HepG2 (cell line): ENCODE results near the gene USP15. TPM values are rescaled to one million over a fixed set of nuclear protein-coding genes. Genes with fewer than 3 reads are reported as not detected.

Experiments
- ATAC-seq: fragments of 200-7000 bp; cut with Tn5 transposase; 3 replicates; pipeline ENCODE4 v1.9.1; 2020; ENCODE audit warnings: mild to moderate bottlenecking, moderate library complexity
- BruUV-seq: library from RNA; stranded (reverse); fragments of 400-500 nt; replicated peaks from 2 replicates; lab custom pipeline; 2021; lab: Mats Ljungman, UMichigan
- CTCF ChIA-PET: fragments of 300-600 bp; formaldehyde crosslinking; extraction: SDS; loops from one replicate; lab custom pipeline; 2021; ENCODE audit warnings: low total read pairs, inconsistent platforms, low intra/inter-chr PET ratio; lab: Yijun Ruan, JAX
- POLR2A ChIA-PET: fragments of 350-600 bp; sonication (Branson Sonifier 250); formaldehyde crosslinking; loops from one replicate; lab custom pipeline; 2020; ENCODE audit warnings: antibody characterized with exemption, inconsistent platforms; lab: Yijun Ruan, JAX
- DNase-seq: peaks from one replicate; pipeline ENCODE4 v3.0.0-alpha.2; 2015; ENCODE audit warnings: low spot score
- FAIRE-seq: peaks from 3 replicates; lab custom pipeline; 2011; peaks lifted over from hg19 to GRCh38; lab: Jason Lieb, UNC
- H2AFZ ChIP-seq: one replicate; pipeline ENCODE4 v1.6.1; 2011; ENCODE audit warnings: low read length, inconsistent platforms
- H3K27ac ChIP-seq: fragments of 300-600 bp; 3 replicates; pipeline ENCODE4 v1.8.0; 2011; ENCODE audit warnings: mixed run types, mild to moderate bottlenecking, mixed read lengths, low read length, inconsistent platforms; ENCODE audit not compliant: insufficient read depth; ENCODE audit errors: extremely low read length
- H3K27me3 ChIP-seq, 2 experiments: fragments of 200-600 bp in 1 of 2; 2 replicates in 1 of 2; 3 replicates in 1 of 2; pipeline versions ENCODE4 v1.6.0 to v1.8.0; 2011; ENCODE audit warnings: low read length in 2 of 2, mild to moderate bottlenecking in 2 of 2, moderate library complexity in 2 of 2, inconsistent platforms in 1 of 2; ENCODE audit not compliant: insufficient read depth in 2 of 2, control insufficient read depth in 1 of 2
- H3K36me3 ChIP-seq, 2 experiments: fragments of 200-600 bp in 1 of 2; replicated peaks in 1 of 2; 2 replicates in 1 of 2; 3 replicates in 1 of 2; pipeline versions ENCODE4 v1.5.1 to v1.8.0; 2011; ENCODE audit warnings: low read length in 2 of 2, inconsistent platforms in 1 of 2; ENCODE audit not compliant: insufficient read depth in 2 of 2, control insufficient read depth in 1 of 2
- H3K4me1 ChIP-seq: 2 replicates; pipeline ENCODE4 v1.5.1; 2012; ENCODE audit warnings: low read length, inconsistent platforms; ENCODE audit not compliant: insufficient read depth
- H3K4me2 ChIP-seq: 2 replicates; pipeline ENCODE4 v1.6.0; 2011; ENCODE audit warnings: low read depth, low read length, inconsistent platforms
- H3K4me3 ChIP-seq, 3 experiments: fragments of 200-600 bp in 1 of 3; sonication (generic), shearing (Covaris generic) in 1 of 3; replicated peaks in 1 of 3; 2 replicates each; pipeline ENCODE4 v1.5.1; 2011 to 2016; ENCODE audit warnings: low read length in 3 of 3, inconsistent platforms in 2 of 3, low read depth in 2 of 3, mild to moderate bottlenecking in 2 of 3, control low read depth in 1 of 3, mixed read lengths in 1 of 3; ENCODE audit not compliant: insufficient read depth in 1 of 3
- H3K79me2 ChIP-seq: one replicate; pipeline ENCODE4 v1.6.1; 2011; ENCODE audit warnings: low read length, inconsistent platforms; ENCODE audit not compliant: insufficient read depth
- H3K9ac ChIP-seq: 2 replicates; pipeline ENCODE4 v1.6.0; 2011; ENCODE audit warnings: mild to moderate bottlenecking, low read depth, low read length, inconsistent platforms; ENCODE audit not compliant: insufficient read depth
- H3K9me3 ChIP-seq: 2 replicates; pipeline ENCODE4 v1.5.1; 2012; ENCODE audit warnings: mild to moderate bottlenecking, low read length
- H4K20me1 ChIP-seq: 2 replicates; pipeline ENCODE4 v1.6.0; 2011; ENCODE audit warnings: inconsistent platforms, mild to moderate bottlenecking, low read length, moderate library complexity; ENCODE audit not compliant: insufficient read depth
- EZH2 ChIP-seq: conservative IDR thresholded peaks from 2 replicates; pipeline ENCODE4 v1.6.1; 2012; ENCODE audit warnings: mild to moderate bottlenecking, low read depth, low read length, moderate library complexity
- HHEX ChIP-seq: IDR thresholded peaks from 2 replicates; pipeline ENCODE4 v1.6.1; 2016; ENCODE audit warnings: control low read depth
- IRX3 ChIP-seq: sonication (generic); formaldehyde crosslinking; IDR thresholded peaks from 2 replicates; pipeline ENCODE4 v1.8.1; 2023; ENCODE audit warnings: mild to moderate bottlenecking, low read depth, missing genetic modification reagents, borderline replicate concordance
- ISX ChIP-seq: sonication (generic); formaldehyde crosslinking; conservative IDR thresholded peaks from 2 replicates; pipeline ENCODE4 v1.5.0; 2020; ENCODE audit warnings: missing genetic modification reagents
- MAF1 ChIP-seq: sonication (generic); formaldehyde crosslinking; IDR thresholded peaks from 2 replicates; pipeline ENCODE4 v1.5.0; 2020; ENCODE audit warnings: missing genetic modification reagents, borderline replicate concordance
- MAFK ChIP-seq, 2 experiments: IDR thresholded peaks in 1 of 2; conservative IDR thresholded peaks in 1 of 2; 2 replicates each; pipeline ENCODE4 v1.6.1; 2011; ENCODE audit warnings: improper control_type of control experiment in 2 of 2, low read length in 2 of 2
- NFKB2 ChIP-seq: sonication (generic); formaldehyde crosslinking; IDR thresholded peaks from 2 replicates; pipeline ENCODE4 v1.4.0; 2020; ENCODE audit warnings: missing genetic modification reagents, borderline replicate concordance
- ZBTB26 ChIP-seq: IDR thresholded peaks from 2 replicates; pipeline ENCODE4 v1.6.1; 2016; ENCODE audit warnings: missing compliant biosample characterization, missing genetic modification reagents, borderline replicate concordance
- ZBTB43 ChIP-seq: sonication (generic); formaldehyde crosslinking; conservative IDR thresholded peaks from 2 replicates; pipeline ENCODE4 v1.4.0; 2020; ENCODE audit warnings: missing genetic modification reagents
- ZFX ChIP-seq: sonication (generic); formaldehyde crosslinking; IDR thresholded peaks from 2 replicates; pipeline ENCODE4 v1.4.0; 2020; ENCODE audit warnings: mild to moderate bottlenecking, low read depth, missing genetic modification reagents, moderate library complexity
- ZNF274 ChIP-seq: sonication (generic); formaldehyde crosslinking; IDR thresholded peaks from 2 replicates; pipeline ENCODE4 v1.5.1; 2020; ENCODE audit warnings: mild to moderate bottlenecking, missing genetic modification reagents
- ZNF30 ChIP-seq: sonication (generic); formaldehyde crosslinking; IDR thresholded peaks from 2 replicates; pipeline ENCODE4 v1.5.0; 2020; ENCODE audit warnings: mild to moderate bottlenecking, missing genetic modification reagents
- ZNF773 ChIP-seq: sonication (generic); formaldehyde crosslinking; IDR thresholded peaks from 2 replicates; pipeline ENCODE4 v1.4.0; 2020; ENCODE audit warnings: missing genetic modification reagents, borderline replicate concordance
- WGBS: methylation state at CpG from one replicate; pipeline ENCODE4 v1.1.6; 2017; ENCODE audit warnings: low lambda C conversion rate; 5-methylcytosine and 5-hydroxymethylcytosine counted together
- in situ Hi-C: cut with HindIII; loops from 2 replicates; pipeline ENCODE4 v1.10.0; 2017; ENCODE audit warnings: low pct_unique_long_range_greater_than_20kb; ENCODE audit not compliant: extremely low pct_ligation_motif_present
- intact Hi-C: fragments of 100-400 bp; cut with micrococcal nuclease; formaldehyde crosslinking; loops from one replicate; pipeline ENCODE4 v1.10.0; 2022; ENCODE audit not compliant: unreplicated experiment
- polyA plus RNA-seq, 8 experiments: library from polyadenylated mRNA; depleted of rRNA in 3 of 8; stranded (reverse) in 7 of 8; unstranded in 1 of 8; fragments of >200 nt; fragmentation: Illumina TruSeq in 4 of 8; extraction: Trizol in 4 of 8; gene quantifications; 2 replicates each; pipeline versions ENCODE4 v1.2.1 to v1.2.3, GENCODE V29; 2011 to 2016; ENCODE audit warnings: low read depth in 4 of 8, missing spikeins in 1 of 8, mixed read lengths in 1 of 8; ENCODE audit not compliant: insufficient read depth in 1 of 8
- total RNA-seq, 5 experiments: library from RNA; depleted of rRNA; stranded (reverse); fragments of >200 nt; fragmentation: Illumina TruSeq; extraction: Trizol; gene quantifications; 2 replicates each; pipeline ENCODE4 v1.2.3, GENCODE V29; 2016; ENCODE audit warnings: low read depth in 1 of 5
- TF ChIP-seq, protein P1 (sequence below): sonication (generic); formaldehyde crosslinking; conservative IDR thresholded peaks from 2 replicates; pipeline ENCODE4 v1.8.1; 2023; ENCODE audit warnings: missing genetic modification reagents

The USP15 gene
- total and polyA plus RNA-seq, 2 of the 13 experiments (the other 11 are each of a cell fraction or from before 2014, with no cell fraction given), result 17.3 to 51.7 TPM

DNA sequence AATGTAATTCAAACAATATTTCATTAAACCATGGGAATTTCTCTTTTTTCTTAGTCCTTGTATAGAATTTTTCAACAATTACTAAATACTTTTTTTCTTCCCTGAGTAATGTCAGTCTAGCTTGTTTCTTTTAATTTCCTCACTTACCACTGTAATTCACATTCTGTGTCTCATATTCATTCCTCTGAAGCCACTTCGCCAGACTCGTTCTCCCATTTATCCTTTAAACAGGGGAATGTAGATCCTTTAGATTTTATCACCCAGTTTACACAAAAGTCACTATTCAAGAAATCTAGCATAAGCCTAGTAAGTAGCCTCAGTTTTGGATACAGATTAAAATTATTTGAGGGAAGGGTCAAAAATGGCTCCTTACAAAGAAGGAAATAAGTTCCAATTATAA, 6.8 kb downstream of the USP15 start:
- ChIA-PET POLR2A (no interaction called here), CTCF (no interaction called here)
- no peak overlapping the region for H3K27ac ChIP-seq
- ATAC-seq (no peak), DNase-seq (no peak), FAIRE-seq (no peak)
- BruUV-seq, result no TSS peak
- H3K4me1 ChIP-seq, result peaks cover 22% of the 10 kb centered on the region
- TF ChIP-seq EZH2 (no peak), ZBTB43 (CRISPR knock-in tag) (no peak), ZNF30 (no peak), ZNF773 (CRISPR knock-in tag) (no peak), ZFX (CRISPR knock-in tag) (no peak), ZBTB26 (no peak), HHEX (CRISPR knock-in tag) (no peak), MAFK (conservative IDR thresholded peaks at IDR 0.05 in 1 of 2, IDR thresholded peaks at IDR 0.05 in 1 of 2; ENCODE audit: low read length in 2 of 2) (no peak), ISX (CRISPR knock-in tag) (no peak), NFKB2 (no peak), ZNF274 (CRISPR knock-in tag) (no peak), IRX3 (no peak), MAF1 (CRISPR knock-in tag) (no peak)
- TF ChIP-seq, protein P1, sequence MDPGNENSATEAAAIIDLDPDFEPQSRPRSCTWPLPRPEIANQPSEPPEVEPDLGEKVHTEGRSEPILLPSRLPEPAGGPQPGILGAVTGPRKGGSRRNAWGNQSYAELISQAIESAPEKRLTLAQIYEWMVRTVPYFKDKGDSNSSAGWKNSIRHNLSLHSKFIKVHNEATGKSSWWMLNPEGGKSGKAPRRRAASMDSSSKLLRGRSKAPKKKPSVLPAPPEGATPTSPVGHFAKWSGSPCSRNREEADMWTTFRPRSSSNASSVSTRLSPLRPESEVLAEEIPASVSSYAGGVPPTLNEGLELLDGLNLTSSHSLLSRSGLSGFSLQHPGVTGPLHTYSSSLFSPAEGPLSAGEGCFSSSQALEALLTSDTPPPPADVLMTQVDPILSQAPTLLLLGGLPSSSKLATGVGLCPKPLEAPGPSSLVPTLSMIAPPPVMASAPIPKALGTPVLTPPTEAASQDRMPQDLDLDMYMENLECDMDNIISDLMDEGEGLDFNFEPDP (CRISPR knock-in tag), result no peak
- no peaks in the 10 kb centered on the region for H3K36me3 ChIP-seq
- H2AFZ ChIP-seq, result no peak overlapping the region
- H3K4me2 ChIP-seq, result no peak overlapping the region
- WGBS, result 96% methylated on average over 2 of the region's 2 CpGs
- H3K4me3 ChIP-seq, result no peak overlapping the region
- peaks cover 100% of the 10 kb centered on the region for H3K79me2 ChIP-seq
- in situ Hi-C loops (no loop called here), intact Hi-C loops (no loop called here)
- no peak overlapping the region for H3K9ac ChIP-seq
- peaks cover 5% of the 10 kb centered on the region; the same call in 1 of the 2 replicates for H4K20me1 ChIP-seq
- no peaks in the 10 kb centered on the region for H3K9me3 ChIP-seq
- H3K27me3 ChIP-seq, result no peaks in the 10 kb centered on the region
